DOHH2 (cell line): ENCODE measurements around the gene WWOX.

ENCODE experiments used
- H3F3A ChIP-seq: fragments of 200-600 bp; sonication (generic), shearing (Covaris generic); 2 replicates; pipeline ENCODE4 v1.6.0; 2016; ENCODE audit warnings: antibody characterized with exemption, mild to moderate bottlenecking; ENCODE audit not compliant: control insufficient read depth, insufficient read depth
- H3K27ac ChIP-seq: fragments of 200-600 bp; sonication (generic); 2 replicates; pipeline ENCODE4 v1.5.1; 2014; ENCODE audit warnings: low read depth, mild to moderate bottlenecking, low read length, moderate library complexity
- H3K27me3 ChIP-seq: fragments of 200-600 bp; sonication (generic); 2 replicates; pipeline ENCODE4 v1.6.1; 2014; ENCODE audit warnings: mild to moderate bottlenecking, low read length, mixed read lengths; ENCODE audit not compliant: control insufficient read depth
- H3K36me3 ChIP-seq: fragments of 200-600 bp; sonication (generic); 2 replicates; pipeline ENCODE4 v1.6.1; 2014; ENCODE audit warnings: mild to moderate bottlenecking, low read length, moderate library complexity, mixed read lengths; ENCODE audit not compliant: control insufficient read depth
- H3K4me1 ChIP-seq: fragments of 200-600 bp; sonication (generic); 2 replicates; pipeline ENCODE4 v1.6.1; 2014; ENCODE audit warnings: mild to moderate bottlenecking, low read length, mixed read lengths; ENCODE audit not compliant: control insufficient read depth
- H3K4me2 ChIP-seq: fragments of 200-600 bp; sonication (generic); 2 replicates; pipeline ENCODE4 v1.6.0; 2014; ENCODE audit warnings: mild to moderate bottlenecking, low read length, moderate library complexity
- H3K4me3 ChIP-seq: fragments of 200-600 bp; sonication (generic); 2 replicates; pipeline ENCODE4 v1.5.1; 2014; ENCODE audit warnings: mild to moderate bottlenecking, low read length, mixed read lengths
- H3K79me2 ChIP-seq: fragments of 200-600 bp; sonication (generic); 2 replicates; pipeline ENCODE4 v1.6.1; 2014; ENCODE audit warnings: mild to moderate bottlenecking, low read length, mixed read lengths; ENCODE audit not compliant: control insufficient read depth
- H3K9me2 ChIP-seq: fragments of 200-600 bp; sonication (generic); replicated peaks from 2 replicates; pipeline ENCODE4 v1.6.1; 2014; ENCODE audit warnings: mild to moderate bottlenecking, low read length, mixed read lengths; ENCODE audit not compliant: control insufficient read depth
- H3K9me3 ChIP-seq: fragments of 200-600 bp; sonication (generic); 2 replicates; pipeline ENCODE4 v1.6.1; 2014; ENCODE audit warnings: antibody characterized with exemption, low read length, mixed read lengths; ENCODE audit not compliant: control insufficient read depth, insufficient read depth
- H4K20me1 ChIP-seq: fragments of 200-600 bp; sonication (generic); 2 replicates; pipeline ENCODE4 v1.6.0; 2014; ENCODE audit warnings: low read depth, mild to moderate bottlenecking, antibody characterized with exemption, low read length, moderate library complexity; ENCODE audit not compliant: control insufficient read depth, insufficient read depth
- CTCF ChIP-seq: fragments of 200-600 bp; sonication (generic); IDR thresholded peaks from one replicate; pipeline ENCODE4 v1.5.1; 2014; ENCODE audit warnings: antibody characterized with exemption, mild to moderate bottlenecking, low read depth, low read length; ENCODE audit not compliant: poor library complexity, severe bottlenecking
- EZH2phosphoT487 ChIP-seq: fragments of 200-600 bp; sonication (generic); IDR thresholded peaks from 2 replicates; pipeline ENCODE4 v1.6.1; 2017; ENCODE audit warnings: borderline replicate concordance, mild to moderate bottlenecking, antibody characterized with exemption, low read length, moderate library complexity, mixed read lengths

WWOX gene

GRCh38 chr16:78571898-78572358 is 472.5 kb downstream of the WWOX start:
- no peaks in the 10 kb centered on the region for H3K9me2 ChIP-seq
- no peaks in the 10 kb centered on the region; the same call in 1 of the 2 replicates for H3K4me1 ChIP-seq
- H3K27ac ChIP-seq, result no peak overlapping the region
- H3K4me2 ChIP-seq, result no peak overlapping the region
- H3K36me3 ChIP-seq, result no peaks in the 10 kb centered on the region
- H3F3A ChIP-seq, result no peaks in the 10 kb centered on the region
- H3K9me3 ChIP-seq, result no peaks in the 10 kb centered on the region
- no peak overlapping the region for H3K4me3 ChIP-seq
- TF ChIP-seq EZH2phosphoT487 (no peak), CTCF (no peak)
- H3K27me3 ChIP-seq, result no peaks in the 10 kb centered on the region
- H4K20me1 ChIP-seq, result no peaks in the 10 kb centered on the region
- no peaks in the 10 kb centered on the region for H3K79me2 ChIP-seq

GRCh38 chr16:78574571-78574970 is 475.1 kb downstream of the WWOX start:
- no peaks in the 10 kb centered on the region for H3K9me3 ChIP-seq
- H3F3A ChIP-seq, result no peaks in the 10 kb centered on the region
- no peaks in the 10 kb centered on the region for H3K36me3 ChIP-seq
- no peaks in the 10 kb centered on the region for H3K27me3 ChIP-seq
- H3K4me1 ChIP-seq, result no peaks in the 10 kb centered on the region; the same call in 1 of the 2 replicates
- no peak overlapping the region for H3K4me3 ChIP-seq
- H3K79me2 ChIP-seq, result no peaks in the 10 kb centered on the region
- no peak overlapping the region for H3K4me2 ChIP-seq
- H4K20me1 ChIP-seq, result no peaks in the 10 kb centered on the region
- no peak overlapping the region for H3K27ac ChIP-seq
- TF ChIP-seq EZH2phosphoT487 (no peak), CTCF (no peak)
- no peaks in the 10 kb centered on the region for H3K9me2 ChIP-seq

- Histone ChIP-seq H3K27me3 (no peaks in the 10 kb centered on the region), H3K9me3 (no peaks in the 10 kb centered on the region), H3K9me2 (no peaks in the 10 kb centered on the region), H3K4me3 (no peak overlapping the region), H3K27ac (no peak overlapping the region), H4K20me1 (no peaks in the 10 kb centered on the region), H3K79me2 (no peaks in the 10 kb centered on the region), H3K36me3 (no peaks in the 10 kb centered on the region), H3K4me1 (no peaks in the 10 kb centered on the region), H3F3A (no peaks in the 10 kb centered on the region), H3K4me2 (no peak overlapping the region)
- no peak for TF ChIP-seq CTCF
- TF ChIP-seq EZH2phosphoT487, result no peak
These were observed 477.5 kb downstream of the WWOX start for GRCh38 chr16:78576941-78577340.
